Fibroblast of lung (primary cell): Measurements from ENCODE around the gene LRRC8C.

ENCODE experiments used
- CTCF ChIP-seq, 2 donors: IDR thresholded peaks in 1 of 2; conservative IDR thresholded peaks in 1 of 2; 1 replicate in 1 of 2; 2 replicates in 1 of 2; pipeline ENCODE4 v1.5.1; 2011 to 2012; ENCODE audit warnings: low read length in 2 of 2, control low read depth in 1 of 2, inconsistent platforms in 1 of 2, low read depth in 1 of 2, mild to moderate bottlenecking in 1 of 2
- EZH2 ChIP-seq: IDR thresholded peaks from 2 replicates; pipeline ENCODE4 v1.5.1; 2012; ENCODE audit warnings: low read length, control low read depth, mild to moderate bottlenecking; ENCODE audit errors: missing control alignments

- TF ChIP-seq CTCF (conservative IDR thresholded peaks at IDR 0.05 in 1 of 2, IDR thresholded peaks at IDR 0.05 in 1 of 2; ENCODE audit: low read depth in 1 of 2, low read length in 2 of 2) (no peak), EZH2 (no peak)
Observed at GRCh38 chr1:89754518-89754917, 121.6 kb downstream of the LRRC8C start.
